Ectodermal cell (in vitro differentiated cells): ENCODE measurements around the gene MYLK.

Experiments
- H3K27ac ChIP-seq: 2 replicates; pipeline ENCODE4 v1.7.0; 2013; ENCODE audit warnings: mild to moderate bottlenecking, low read depth, low read length; ENCODE audit not compliant: insufficient read depth, poor library complexity, severe bottlenecking
- H3K27me3 ChIP-seq: 2 replicates; pipeline ENCODE4 v1.7.0; 2013; ENCODE audit warnings: mild to moderate bottlenecking, low read length; ENCODE audit not compliant: insufficient read depth, control insufficient read depth, poor library complexity, severe bottlenecking
- H3K36me3 ChIP-seq: one replicate; pipeline ENCODE4 v1.7.0; 2013; ENCODE audit warnings: low read length; ENCODE audit not compliant: control insufficient read depth, insufficient read depth
- H3K4me1 ChIP-seq: one replicate; pipeline ENCODE4 v1.7.0; 2013; ENCODE audit warnings: low read length; ENCODE audit not compliant: control insufficient read depth, insufficient read depth
- H3K4me3 ChIP-seq: 2 replicates; pipeline ENCODE4 v1.7.0; 2013; ENCODE audit warnings: low read depth, low read length, control low read depth; ENCODE audit not compliant: insufficient read depth
- H3K9me3 ChIP-seq: 2 replicates; pipeline ENCODE4 v1.7.0; 2013; ENCODE audit warnings: mild to moderate bottlenecking, low read length, moderate library complexity; ENCODE audit not compliant: control insufficient read depth
- WGBS, 2 experiments: methylation state at CpG; one replicate each; pipeline ENCODE4 v1.1.7; 2013; ENCODE audit warnings: missing lambda C conversion rate in 2 of 2; 5-methylcytosine and 5-hydroxymethylcytosine counted together

Gene MYLK

GRCh38 chr3:123790254-123791072 is 93.7 kb downstream of the MYLK start:
- Histone ChIP-seq H3K9me3 (no peaks in the 10 kb centered on the region), H3K27ac (no peak overlapping the region), H3K36me3 (no peaks in the 10 kb centered on the region), H3K27me3 (no peaks in the 10 kb centered on the region), H3K4me3 (no peak overlapping the region), H3K4me1 (peaks cover 7% of the 10 kb centered on the region)
- 87 to 88% methylated on average over 9 of the region's 9 CpGs for WGBS, 2 experiments

GRCh38 chr3:123789760-123790159 is 94.4 kb downstream of the MYLK start:
- Histone ChIP-seq H3K4me3 (no peak overlapping the region), H3K27ac (no peak overlapping the region), H3K36me3 (no peaks in the 10 kb centered on the region), H3K27me3 (no peaks in the 10 kb centered on the region), H3K9me3 (no peaks in the 10 kb centered on the region), H3K4me1 (peaks cover 7% of the 10 kb centered on the region)
- WGBS, 2 experiments: 93 to 94% methylated on average over 5 of the region's 5 CpGs

DNA sequence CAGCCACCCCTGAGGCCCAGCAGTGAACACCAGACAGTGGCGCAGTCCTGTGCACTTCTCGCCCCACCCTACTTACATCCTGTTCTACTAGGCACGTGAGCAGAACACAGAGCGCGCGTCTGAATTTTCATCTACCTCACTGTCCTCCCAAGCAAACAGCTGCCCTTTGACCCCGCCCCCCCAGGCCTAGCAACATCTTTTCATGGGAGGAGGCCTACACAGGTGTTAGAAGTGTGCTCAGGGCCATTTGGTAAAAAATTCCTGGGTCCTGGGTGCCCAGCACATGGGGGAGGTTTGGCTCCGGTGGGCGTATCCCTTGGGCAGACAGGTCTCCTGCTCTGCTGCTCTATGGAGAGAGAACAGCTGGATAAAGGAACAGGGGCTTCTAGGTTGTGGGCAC is 95.0 kb downstream of the MYLK start:
- no peaks in the 10 kb centered on the region for H3K36me3 ChIP-seq
- peaks cover 7% of the 10 kb centered on the region for H3K4me1 ChIP-seq
- H3K27ac ChIP-seq: no peak overlapping the region
- 93 to 96% methylated on average over 9 of the region's 9 CpGs for WGBS, 2 experiments
- no peaks in the 10 kb centered on the region for H3K9me3 ChIP-seq
- H3K4me3 ChIP-seq: no peak overlapping the region
- no peaks in the 10 kb centered on the region for H3K27me3 ChIP-seq

DNA sequence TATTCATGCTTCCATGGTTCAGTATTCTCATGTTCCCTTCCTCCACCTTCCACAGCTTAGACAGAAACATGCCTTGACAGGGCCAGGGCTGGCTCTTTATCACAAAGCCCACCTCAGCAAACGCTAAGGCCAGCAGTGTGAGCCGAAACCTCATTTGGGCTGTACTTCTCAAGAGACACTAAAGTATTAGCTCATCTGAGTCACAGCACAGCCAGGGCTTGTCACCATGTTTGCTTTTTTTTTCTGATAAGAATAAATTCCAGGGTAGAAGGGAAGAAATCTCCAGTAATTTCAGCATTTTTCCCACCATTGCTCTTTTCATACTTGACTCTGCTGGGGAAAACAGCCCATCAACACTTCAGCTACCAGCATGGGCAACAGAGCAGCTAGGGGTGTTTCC is 95.4 kb downstream of the MYLK start:
- Histone ChIP-seq H3K27ac (no peak overlapping the region), H3K4me1 (peaks cover 7% of the 10 kb centered on the region), H3K9me3 (no peaks in the 10 kb centered on the region), H3K36me3 (no peaks in the 10 kb centered on the region), H3K4me3 (no peak overlapping the region), H3K27me3 (no peaks in the 10 kb centered on the region)
- 87 to 89% methylated on average over 2 of the region's 2 CpGs for WGBS, 2 experiments

DNA sequence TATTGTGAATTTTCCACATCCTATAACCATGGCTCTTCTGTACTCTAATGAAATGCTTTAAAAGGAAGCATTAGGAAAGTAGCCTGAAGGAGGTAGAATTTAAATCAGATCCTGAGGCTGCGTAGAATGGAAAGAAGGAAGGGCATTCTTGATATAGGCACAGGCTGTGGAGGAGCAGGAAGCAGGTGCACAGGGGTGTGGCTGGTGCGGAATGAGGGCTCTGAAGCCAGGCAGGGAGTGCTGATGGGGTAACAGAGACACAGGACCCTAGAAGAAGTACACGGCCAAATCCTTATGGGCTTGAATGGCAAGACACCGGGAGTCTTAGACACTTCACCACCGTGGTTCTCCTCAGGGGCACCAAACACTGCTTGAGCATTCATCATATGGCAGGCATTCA is 97.0 kb downstream of the MYLK start:
- peaks cover 7% of the 10 kb centered on the region for H3K4me1 ChIP-seq
- H3K9me3 ChIP-seq: no peaks in the 10 kb centered on the region
- no peaks in the 10 kb centered on the region for H3K36me3 ChIP-seq
- no peaks in the 10 kb centered on the region for H3K27me3 ChIP-seq
- WGBS, 2 experiments: 90 to 95% methylated on average over 5 of the region's 5 CpGs
- H3K27ac ChIP-seq: no peak overlapping the region
- no peak overlapping the region for H3K4me3 ChIP-seq

DNA sequence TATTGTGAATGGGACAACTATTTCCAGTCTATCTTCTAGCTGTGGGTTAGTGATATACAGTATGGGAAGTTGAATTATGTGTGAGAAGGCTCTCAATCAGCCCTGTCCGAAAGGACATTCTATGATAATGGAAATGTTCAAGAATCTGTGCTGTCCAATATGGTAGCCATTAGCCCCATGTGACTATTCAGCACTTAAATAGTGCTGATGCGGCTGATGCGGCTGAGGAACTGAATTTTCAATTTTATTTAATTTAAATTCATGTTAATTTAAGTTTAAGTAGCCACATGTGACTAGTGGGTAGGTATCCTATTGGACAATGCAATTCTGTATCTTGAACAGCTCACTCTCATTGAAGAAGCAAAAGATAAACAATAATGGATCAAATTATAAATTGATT is 98.5 kb downstream of the MYLK start:
- WGBS, 2 experiments: 94 to 95% methylated on average over 2 to 3 of the region's 3 CpGs

DNA sequence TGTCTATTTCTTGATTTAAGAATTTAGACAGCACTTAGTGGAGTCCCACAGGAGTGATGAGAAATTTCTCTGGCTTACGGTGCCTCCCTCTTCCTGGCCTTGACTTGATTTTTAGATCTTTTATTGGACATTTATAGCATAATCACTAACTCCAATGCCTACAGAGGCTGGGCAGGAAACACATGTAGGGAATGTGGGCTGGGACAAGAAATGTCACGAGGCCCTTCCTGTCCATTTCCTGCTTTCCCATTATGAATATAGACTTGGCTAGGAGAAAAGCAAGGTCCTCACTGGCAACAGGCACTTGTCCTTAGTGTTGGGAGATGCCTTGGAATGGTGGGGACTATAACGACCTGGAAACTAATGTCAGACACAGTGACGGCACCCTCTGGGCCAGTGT is 100.3 kb downstream of the MYLK start:
- H3K27ac ChIP-seq: no peak overlapping the region

More for the DNA sequence above, 98.5 kb downstream of the MYLK start:
- Histone ChIP-seq H3K27me3 (no peaks in the 10 kb centered on the region), H3K27ac (no peak overlapping the region), H3K4me3 (no peak overlapping the region), H3K36me3 (no peaks in the 10 kb centered on the region), H3K4me1 (peaks cover 7% of the 10 kb centered on the region), H3K9me3 (no peaks in the 10 kb centered on the region)

GRCh38 chr3:123783050-123783689 is 101.0 kb downstream of the MYLK start:
- Histone ChIP-seq H3K9me3 (no peaks in the 10 kb centered on the region), H3K36me3 (no peaks in the 10 kb centered on the region), H3K27me3 (no peaks in the 10 kb centered on the region)

More for the DNA sequence above, 100.3 kb downstream of the MYLK start:
- H3K4me1 ChIP-seq: peaks cover 5% of the 10 kb centered on the region
- no peak overlapping the region for H3K4me3 ChIP-seq
- no peaks in the 10 kb centered on the region for H3K36me3 ChIP-seq
- no peaks in the 10 kb centered on the region for H3K27me3 ChIP-seq
- WGBS, 2 experiments: 92 to 93% methylated on average over 4 of the region's 4 CpGs
- H3K9me3 ChIP-seq: no peaks in the 10 kb centered on the region

DNA sequence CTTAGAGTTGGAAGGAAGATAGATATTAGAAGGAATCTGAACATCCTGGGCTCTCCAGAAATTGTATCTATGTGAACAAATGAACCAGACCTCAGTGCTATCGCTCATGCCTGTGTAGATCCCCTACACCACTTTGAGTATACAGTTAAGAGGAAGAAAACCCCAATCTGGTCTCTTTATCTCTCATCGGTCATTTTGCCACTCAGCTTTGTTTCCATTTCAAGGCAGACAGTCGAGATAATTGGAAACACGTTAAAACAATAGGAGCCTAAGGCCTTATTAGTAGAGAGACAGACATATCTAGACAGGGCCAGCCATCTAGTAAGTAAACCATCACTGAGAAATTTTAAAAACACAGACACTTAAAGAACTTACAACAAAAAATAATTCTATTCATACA is 101.6 kb downstream of the MYLK start:
- WGBS, 2 experiments: 89 to 92% methylated on average over 4 of the region's 4 CpGs
- H3K27ac ChIP-seq: no peak overlapping the region

More at GRCh38 chr3:123783050-123783689, 101.0 kb downstream of the MYLK start:
- 100% methylated on average over 1 of the region's 1 CpG; no CpG with 5 or more reads in 1 of the 2 experiments for WGBS, 2 experiments
- Histone ChIP-seq H3K4me1 (no peaks in the 10 kb centered on the region), H3K27ac (no peak overlapping the region), H3K4me3 (no peak overlapping the region)

DNA sequence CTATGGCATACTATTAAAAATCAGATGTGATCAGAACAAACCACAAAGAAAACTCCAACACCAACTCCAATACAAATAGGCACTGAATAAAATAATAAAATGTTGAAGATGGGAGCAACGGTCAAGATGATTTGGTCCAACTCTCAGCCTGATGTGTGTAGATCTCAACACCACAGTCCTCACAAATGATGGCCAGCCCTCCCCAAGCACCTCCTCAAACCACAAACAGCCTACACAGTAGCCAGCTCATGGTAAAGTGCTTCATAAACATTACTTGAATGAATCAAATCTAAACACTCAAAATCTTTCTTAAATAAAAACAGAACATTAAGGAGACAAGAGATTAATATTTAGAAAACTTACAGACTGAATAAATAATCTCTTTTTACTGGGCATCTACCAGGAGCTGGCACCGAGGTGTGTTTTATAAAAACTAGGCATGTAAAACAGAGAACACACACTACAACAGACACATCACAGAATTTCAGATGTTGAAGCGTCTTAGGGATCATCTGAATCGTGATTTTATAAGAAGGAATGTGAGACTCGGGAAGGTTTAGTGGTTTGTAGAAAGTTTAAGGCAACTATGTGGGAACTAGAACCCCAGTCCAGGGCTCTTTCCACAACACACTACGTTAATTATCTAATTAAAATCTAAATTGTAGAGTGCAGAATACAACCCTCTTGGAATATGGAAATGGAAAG is 102.4 kb downstream of the MYLK start:
- Histone ChIP-seq H3K36me3 (no peaks in the 10 kb centered on the region), H3K4me1 (no peaks in the 10 kb centered on the region), H3K4me3 (no peak overlapping the region), H3K27ac (no peak overlapping the region), H3K27me3 (no peaks in the 10 kb centered on the region), H3K9me3 (no peaks in the 10 kb centered on the region)
- 95% methylated on average over 4 to 6 of the region's 6 CpGs for WGBS, 2 experiments

More for the DNA sequence above, 101.6 kb downstream of the MYLK start:
- no peaks in the 10 kb centered on the region for H3K36me3 ChIP-seq
- no peaks in the 10 kb centered on the region for H3K9me3 ChIP-seq
- no peaks in the 10 kb centered on the region for H3K4me1 ChIP-seq
- no peak overlapping the region for H3K4me3 ChIP-seq
- H3K27me3 ChIP-seq: no peaks in the 10 kb centered on the region
